ENCODE measurements around the gene ANKRD6.

ANKRD6 gene

GRCh38 chr6:89467437-89467836 lies 34.5 kb downstream of the ANKRD6 start:
- Histone ChIP-seq H3K4me3 (no peak overlapping the region), H3K27ac (no peak overlapping the region), H3K9me3 (ENCODE audit: low read depth, low read length) (no peaks in the 10 kb centered on the region), H3K36me3 (ENCODE audit: insufficient read depth, low read length) (no peaks in the 10 kb centered on the region), H3K9ac (ENCODE audit: insufficient read length) (no peak overlapping the region)
- DNase-seq (ENCODE audit: low read depth, low spot score), result no peak
- no peak for TF ChIP-seq POLR2AphosphoS5 (IDR thresholded peaks at IDR 0.05; ENCODE audit: borderline replicate concordance, low read depth, low read length)
- TF ChIP-seq FOXP2 (optimal IDR thresholded peaks at IDR 0.05; ENCODE audit: control extremely low read depth, extremely low read length, insufficient read depth), result no peak
- TF ChIP-seq EZH2 (IDR thresholded peaks at IDR 0.05), result no peak

- Histone ChIP-seq H3K4me3 (no peak overlapping the region), H3K36me3 (ENCODE audit: insufficient read depth, low read length) (no peaks in the 10 kb centered on the region), H3K9me3 (ENCODE audit: low read depth, low read length) (no peaks in the 10 kb centered on the region), H3K9ac (ENCODE audit: insufficient read length) (no peak overlapping the region), H3K27ac (no peak overlapping the region)
- TF ChIP-seq EZH2 (IDR thresholded peaks at IDR 0.05) (no peak), FOXP2 (optimal IDR thresholded peaks at IDR 0.05; ENCODE audit: control extremely low read depth, extremely low read length, insufficient read depth) (no peak), POLR2AphosphoS5 (IDR thresholded peaks at IDR 0.05; ENCODE audit: borderline replicate concordance, low read depth, low read length) (no peak)
- no peak for DNase-seq (ENCODE audit: low read depth, low spot score)
These were observed 36.0 kb downstream of the ANKRD6 start for GRCh38 chr6:89468998-89469397.

GRCh38 chr6:89471287-89471867 lies 38.4 kb downstream of the ANKRD6 start:
- TF ChIP-seq POLR2AphosphoS5 (IDR thresholded peaks at IDR 0.05; ENCODE audit: borderline replicate concordance, low read depth, low read length) (no peak), EZH2 (IDR thresholded peaks at IDR 0.05) (no peak)
- Histone ChIP-seq H3K9ac (ENCODE audit: insufficient read length) (no peak overlapping the region), H3K27ac (no peak overlapping the region), H3K9me3 (ENCODE audit: low read depth, low read length) (no peaks in the 10 kb centered on the region), H3K36me3 (ENCODE audit: insufficient read depth, low read length) (no peaks in the 10 kb centered on the region), H3K4me3 (no peak overlapping the region)
- DNase-seq (ENCODE audit: low read depth, low spot score), result no peak

GRCh38 chr6:89475101-89475500 lies 42.1 kb downstream of the ANKRD6 start:
- no peak overlapping the region for H3K27ac ChIP-seq
- H3K4me3 ChIP-seq, result no peak overlapping the region
- no peaks in the 10 kb centered on the region for H3K9me3 ChIP-seq (ENCODE audit: low read depth, low read length)
- no peaks in the 10 kb centered on the region for H3K36me3 ChIP-seq (ENCODE audit: insufficient read depth, low read length)
- no peak for TF ChIP-seq EZH2 (IDR thresholded peaks at IDR 0.05)
- no peak overlapping the region for H3K9ac ChIP-seq (ENCODE audit: insufficient read length)
- no peak for DNase-seq (ENCODE audit: low read depth, low spot score)

- Histone ChIP-seq H3K27ac (no peak overlapping the region), H3K9ac (ENCODE audit: insufficient read length) (no peak overlapping the region), H3K4me3 (no peak overlapping the region), H3K36me3 (ENCODE audit: insufficient read depth, low read length) (no peaks in the 10 kb centered on the region), H3K9me3 (ENCODE audit: low read depth, low read length) (no peaks in the 10 kb centered on the region)
- no peak for DNase-seq (ENCODE audit: low read depth, low spot score)
- TF ChIP-seq POLR2AphosphoS5 (IDR thresholded peaks at IDR 0.05; ENCODE audit: borderline replicate concordance, low read depth, low read length), result no peak
- TF ChIP-seq EZH2 (IDR thresholded peaks at IDR 0.05), result no peak
- no peak for TF ChIP-seq FOXP2 (optimal IDR thresholded peaks at IDR 0.05; ENCODE audit: control extremely low read depth, extremely low read length, insufficient read depth)
These were observed 42.7 kb downstream of the ANKRD6 start for GRCh38 chr6:89475634-89476033.

GRCh38 chr6:89479897-89480296 lies 46.9 kb downstream of the ANKRD6 start:
- Histone ChIP-seq H3K27ac (no peak overlapping the region), H3K36me3 (ENCODE audit: insufficient read depth, low read length) (no peaks in the 10 kb centered on the region), H3K9me3 (ENCODE audit: low read depth, low read length) (no peaks in the 10 kb centered on the region)

GRCh38 chr6:89481695-89482094 lies 48.7 kb downstream of the ANKRD6 start:
- Histone ChIP-seq H3K4me3 (no peak overlapping the region), H3K36me3 (ENCODE audit: insufficient read depth, low read length) (no peaks in the 10 kb centered on the region), H3K9ac (ENCODE audit: insufficient read length) (no peak overlapping the region), H3K27ac (no peak overlapping the region), H3K9me3 (ENCODE audit: low read depth, low read length) (no peaks in the 10 kb centered on the region)
- no peak for DNase-seq (ENCODE audit: low read depth, low spot score)
- no peak for TF ChIP-seq POLR2AphosphoS5 (IDR thresholded peaks at IDR 0.05; ENCODE audit: borderline replicate concordance, low read depth, low read length)
- no peak for TF ChIP-seq EZH2 (IDR thresholded peaks at IDR 0.05)
- TF ChIP-seq FOXP2 (optimal IDR thresholded peaks at IDR 0.05; ENCODE audit: control extremely low read depth, extremely low read length, insufficient read depth), result no peak

More at GRCh38 chr6:89479897-89480296, 46.9 kb downstream of the ANKRD6 start:
- Histone ChIP-seq H3K9ac (ENCODE audit: insufficient read length) (no peak overlapping the region), H3K4me3 (no peak overlapping the region)
- no peak for DNase-seq (ENCODE audit: low read depth, low spot score)
- TF ChIP-seq FOXP2 (optimal IDR thresholded peaks at IDR 0.05; ENCODE audit: control extremely low read depth, extremely low read length, insufficient read depth), result no peak
- TF ChIP-seq EZH2 (IDR thresholded peaks at IDR 0.05), result no peak

- Histone ChIP-seq H3K9ac (ENCODE audit: insufficient read length) (no peak overlapping the region), H3K27ac (no peak overlapping the region), H3K9me3 (ENCODE audit: low read depth, low read length) (no peaks in the 10 kb centered on the region), H3K4me3 (no peak overlapping the region), H3K36me3 (ENCODE audit: insufficient read depth, low read length) (no peaks in the 10 kb centered on the region)
- no peak for DNase-seq (ENCODE audit: low read depth, low spot score)
- no peak for TF ChIP-seq FOXP2 (optimal IDR thresholded peaks at IDR 0.05; ENCODE audit: control extremely low read depth, extremely low read length, insufficient read depth)
- TF ChIP-seq EZH2 (IDR thresholded peaks at IDR 0.05), result no peak
- TF ChIP-seq POLR2AphosphoS5 (IDR thresholded peaks at IDR 0.05; ENCODE audit: borderline replicate concordance, low read depth, low read length), result no peak
These were observed 49.2 kb downstream of the ANKRD6 start for GRCh38 chr6:89482126-89482525.

GRCh38 chr6:89483111-89483720 lies 50.3 kb downstream of the ANKRD6 start:
- Histone ChIP-seq H3K36me3 (ENCODE audit: insufficient read depth, low read length) (no peaks in the 10 kb centered on the region), H3K4me3 (no peak overlapping the region), H3K9me3 (ENCODE audit: low read depth, low read length) (no peaks in the 10 kb centered on the region), H3K27ac (no peak overlapping the region), H3K9ac (ENCODE audit: insufficient read length) (no peak overlapping the region)
- TF ChIP-seq POLR2AphosphoS5 (IDR thresholded peaks at IDR 0.05; ENCODE audit: borderline replicate concordance, low read depth, low read length) (no peak), FOXP2 (optimal IDR thresholded peaks at IDR 0.05; ENCODE audit: control extremely low read depth, extremely low read length, insufficient read depth) (no peak), EZH2 (IDR thresholded peaks at IDR 0.05) (no peak)
- no peak for DNase-seq (ENCODE audit: low read depth, low spot score)
